A673 (cell line): Measurements from ENCODE around the gene SH3RF1. TPM values are rescaled to one million over a fixed set of nuclear protein-coding genes. Genes with fewer than 3 reads are reported as not detected.
"Not testable (repeated sequence)": the region's sequence is repeated elsewhere in the genome, so short reads cannot be mapped to it uniquely, and the experiment has no call there.

ENCODE experiments used
- BruUV-seq: library from RNA; stranded (reverse); fragments of 400-500 nt; replicated peaks from 2 replicates; lab custom pipeline; 2021; lab: Mats Ljungman, UMichigan
- CTCF ChIA-PET: fragments of 300-600 bp; sonication (Branson Sonifier 250); formaldehyde crosslinking; loops from one replicate; lab custom pipeline; 2022; ENCODE audit warnings: antibody characterized with exemption; lab: Charles Lee
- POLR2A ChIA-PET: fragments of 300-600 bp; sonication (Branson Sonifier 250); formaldehyde crosslinking; loops from one replicate; lab custom pipeline; 2022; ENCODE audit warnings: antibody characterized with exemption; ENCODE audit not compliant: low non-redundant PET; lab: Charles Lee
- DNase-seq: peaks from one replicate; pipeline ENCODE4 v3.0.0-alpha.2; 2015; ENCODE audit warnings: low spot score
- H3K27ac ChIP-seq: fragments of 200-600 bp; sonication (generic); 2 replicates; pipeline ENCODE4 v1.5.1; 2016; ENCODE audit warnings: mixed run types, low read depth, mild to moderate bottlenecking, mixed read lengths, antibody characterized with exemption, low read length; ENCODE audit not compliant: poor library complexity, severe bottlenecking
- H3K27me3 ChIP-seq: fragments of 200-600 bp; sonication (generic); replicated peaks from 2 replicates; pipeline ENCODE4 v1.6.1; 2017; ENCODE audit warnings: mixed run types, low read depth, mild to moderate bottlenecking, mixed read lengths, antibody characterized with exemption, low read length; ENCODE audit not compliant: insufficient read depth, poor library complexity
- H3K36me3 ChIP-seq: fragments of 200-600 bp; sonication (generic); 2 replicates; pipeline ENCODE4 v1.6.1; 2016; ENCODE audit warnings: mixed run types, mild to moderate bottlenecking, mixed read lengths, antibody characterized with exemption, low read length; ENCODE audit not compliant: insufficient read depth, poor library complexity, severe bottlenecking
- H3K4me1 ChIP-seq: fragments of 200-600 bp; sonication (generic); 2 replicates; pipeline ENCODE4 v1.6.1; 2017; ENCODE audit warnings: mixed run types, mild to moderate bottlenecking, mixed read lengths, antibody characterized with exemption, low read length; ENCODE audit not compliant: insufficient read depth, poor library complexity, severe bottlenecking
- H3K4me3 ChIP-seq: fragments of 200-600 bp; sonication (generic); 2 replicates; pipeline ENCODE4 v1.5.1; 2016; ENCODE audit warnings: low read depth, mixed run types, mild to moderate bottlenecking, mixed read lengths, low read length; ENCODE audit not compliant: poor library complexity, severe bottlenecking
- H3K9me3 ChIP-seq: fragments of 200-600 bp; sonication (generic); 2 replicates; pipeline ENCODE4 v1.6.1; 2016; ENCODE audit warnings: mixed run types, low read depth, mild to moderate bottlenecking, mixed read lengths, antibody characterized with exemption, low read length; ENCODE audit not compliant: poor library complexity, severe bottlenecking
- EZH2 ChIP-seq: fragments of 200-600 bp; sonication (generic); IDR thresholded peaks from 2 replicates; pipeline ENCODE4 v1.6.1; 2017; ENCODE audit warnings: borderline replicate concordance, low read depth, mild to moderate bottlenecking, mixed read lengths, antibody characterized with exemption, low read length; ENCODE audit not compliant: poor library complexity, severe bottlenecking
- intact Hi-C: fragments of 100-400 bp; cut with micrococcal nuclease; formaldehyde crosslinking; loops from one replicate; pipeline ENCODE4 v1.10.0; 2022; ENCODE audit not compliant: unreplicated experiment
- total RNA-seq: library from RNA; stranded (reverse); gene quantifications from 2 replicates; pipeline ENCODE4 v1.2.3, GENCODE V29; 2021
- TF ChIP-seq, protein P1 (sequence below): fragments of 300-800, 200-600 bp; sonication (generic); conservative IDR thresholded peaks from 2 replicates; pipeline ENCODE4 v1.5.1; 2017; ENCODE audit warnings: low read depth, mild to moderate bottlenecking, antibody characterized with exemption, low read length, moderate library complexity, mixed read lengths

SH3RF1 gene
- total RNA-seq, 1 experiment from 2014 or later, result 15.3 TPM

DNA sequence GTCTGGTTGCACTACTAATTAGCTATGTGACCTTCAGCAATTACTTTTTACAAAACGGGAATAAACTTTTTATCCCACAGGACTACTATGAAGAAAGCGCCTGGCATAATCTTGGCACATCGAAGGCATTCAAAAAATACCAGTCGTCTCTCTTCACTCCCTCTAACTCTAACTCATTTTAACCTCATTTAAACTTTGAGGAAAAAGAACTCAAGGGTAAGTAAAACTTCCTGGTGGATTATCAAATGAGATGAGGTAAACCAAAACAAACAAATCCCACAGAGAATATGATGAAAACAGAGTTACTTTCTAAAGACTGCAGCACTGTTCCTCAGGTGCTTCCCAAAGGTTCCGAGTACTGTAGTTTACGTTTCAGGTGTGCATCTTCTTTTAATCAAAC is 66.9 kb downstream of the SH3RF1 start:
- no peak for DNase-seq
- TF ChIP-seq, protein P1, sequence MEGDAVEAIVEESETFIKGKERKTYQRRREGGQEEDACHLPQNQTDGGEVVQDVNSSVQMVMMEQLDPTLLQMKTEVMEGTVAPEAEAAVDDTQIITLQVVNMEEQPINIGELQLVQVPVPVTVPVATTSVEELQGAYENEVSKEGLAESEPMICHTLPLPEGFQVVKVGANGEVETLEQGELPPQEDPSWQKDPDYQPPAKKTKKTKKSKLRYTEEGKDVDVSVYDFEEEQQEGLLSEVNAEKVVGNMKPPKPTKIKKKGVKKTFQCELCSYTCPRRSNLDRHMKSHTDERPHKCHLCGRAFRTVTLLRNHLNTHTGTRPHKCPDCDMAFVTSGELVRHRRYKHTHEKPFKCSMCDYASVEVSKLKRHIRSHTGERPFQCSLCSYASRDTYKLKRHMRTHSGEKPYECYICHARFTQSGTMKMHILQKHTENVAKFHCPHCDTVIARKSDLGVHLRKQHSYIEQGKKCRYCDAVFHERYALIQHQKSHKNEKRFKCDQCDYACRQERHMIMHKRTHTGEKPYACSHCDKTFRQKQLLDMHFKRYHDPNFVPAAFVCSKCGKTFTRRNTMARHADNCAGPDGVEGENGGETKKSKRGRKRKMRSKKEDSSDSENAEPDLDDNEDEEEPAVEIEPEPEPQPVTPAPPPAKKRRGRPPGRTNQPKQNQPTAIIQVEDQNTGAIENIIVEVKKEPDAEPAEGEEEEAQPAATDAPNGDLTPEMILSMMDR, result no peak
- TF ChIP-seq EZH2, result no peak
- Histone ChIP-seq H3K4me1 (peaks cover 41% of the 10 kb centered on the region), H3K27ac (no peak overlapping the region), H3K9me3 (no peaks in the 10 kb centered on the region), H3K27me3 (no peaks in the 10 kb centered on the region), H3K4me3 (no peak overlapping the region), H3K36me3 (no peaks in the 10 kb centered on the region)
- intact Hi-C loops, result no loop called here
- POLR2A ChIA-PET, result no interaction called here
- no TSS peak for BruUV-seq
- CTCF ChIA-PET, result no interaction called here

DNA sequence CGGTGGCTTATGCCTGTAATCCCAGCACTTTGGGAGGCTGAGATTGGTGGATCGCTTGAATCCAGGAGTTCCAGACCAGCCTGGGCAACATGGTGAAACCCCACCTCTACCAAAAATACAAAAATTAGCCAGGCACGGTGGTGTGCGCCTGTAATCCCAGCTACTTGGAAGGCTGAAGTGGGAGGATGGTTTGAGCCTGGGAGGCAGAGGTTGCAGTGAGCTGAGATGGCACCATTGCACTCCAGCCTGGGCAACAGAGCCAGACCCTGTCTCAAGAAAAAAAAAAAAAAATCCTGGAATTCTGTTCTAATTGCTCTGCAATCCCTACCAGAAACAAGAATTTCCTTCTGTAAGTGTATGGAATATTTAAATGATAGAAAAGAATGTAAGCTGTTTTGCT is 67.5 kb downstream of the SH3RF1 start:
- H3K27ac ChIP-seq, H3K4me3 ChIP-seq, H3K9me3 ChIP-seq, POLR2A ChIA-PET, H3K36me3 ChIP-seq, CTCF ChIA-PET, intact Hi-C loops, BruUV-seq, H3K27me3 ChIP-seq, DNase-seq: not testable (repeated sequence)
- peaks cover 46% of the 10 kb centered on the region for H3K4me1 ChIP-seq

DNA sequence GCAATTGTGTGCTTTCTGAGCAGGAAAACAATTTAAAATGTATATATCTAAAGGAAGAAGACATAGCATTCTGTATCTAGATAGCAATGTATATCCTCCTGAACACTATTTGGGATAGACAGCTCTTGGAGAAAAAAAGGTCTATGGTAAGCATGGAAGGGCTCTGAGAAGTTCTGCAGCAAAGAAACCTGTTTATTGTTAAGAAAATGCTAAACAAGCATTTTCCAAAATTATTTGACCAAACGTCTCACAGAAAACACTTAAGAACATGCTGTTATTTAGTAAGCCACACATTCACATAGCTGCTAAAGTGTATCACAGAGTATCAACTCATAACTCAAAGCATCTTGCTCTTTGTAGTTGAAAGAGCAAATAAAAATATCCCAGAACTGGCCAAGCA is 67.9 kb downstream of the SH3RF1 start:
- Histone ChIP-seq H3K27ac (no peak overlapping the region), H3K4me1 (peaks cover 46% of the 10 kb centered on the region), H3K9me3 (no peaks in the 10 kb centered on the region), H3K36me3 (no peaks in the 10 kb centered on the region), H3K27me3 (no peaks in the 10 kb centered on the region), H3K4me3 (no peak overlapping the region)
- intact Hi-C loops, result no loop called here
- DNase-seq, result no peak
- BruUV-seq, result no TSS peak
- POLR2A ChIA-PET, result no interaction called here
- no peak for TF ChIP-seq EZH2
- TF ChIP-seq, protein P1, result no peak
- CTCF ChIA-PET, result no interaction called here

DNA sequence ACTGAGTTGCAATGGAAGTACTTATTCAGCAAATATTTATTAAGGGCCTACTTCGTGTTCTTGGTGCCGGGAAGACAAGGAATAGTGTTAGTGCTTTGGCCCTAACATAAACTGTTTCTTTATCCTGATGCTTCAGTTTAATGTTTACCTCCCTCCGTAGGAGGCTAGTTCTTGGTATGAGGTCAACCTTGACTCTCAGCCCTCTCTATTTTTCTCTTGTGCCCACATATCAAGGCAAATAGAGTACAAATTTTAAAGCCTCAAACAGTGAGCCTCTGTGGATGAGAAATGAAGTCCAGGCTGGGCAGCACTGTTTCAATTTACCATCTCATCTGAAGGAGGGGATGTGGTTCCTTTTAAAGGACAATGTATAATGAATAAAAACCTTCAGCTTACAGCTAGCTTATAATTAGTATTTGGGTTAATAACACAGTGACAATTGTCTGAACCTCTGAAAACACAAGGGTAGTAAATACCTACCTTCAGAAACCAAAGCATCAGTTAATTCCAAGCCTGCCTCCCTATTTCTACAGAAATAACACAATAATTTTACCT is 68.5 kb downstream of the SH3RF1 start:
- BruUV-seq, result no TSS peak
- no peak for TF ChIP-seq EZH2
- TF ChIP-seq, protein P1, result no peak
- peaks cover 46% of the 10 kb centered on the region for H3K4me1 ChIP-seq
- no peaks in the 10 kb centered on the region for H3K36me3 ChIP-seq
- CTCF ChIA-PET, result no interaction called here
- H3K9me3 ChIP-seq, result no peaks in the 10 kb centered on the region
- H3K4me3 ChIP-seq, result no peak overlapping the region
- H3K27me3 ChIP-seq, result no peaks in the 10 kb centered on the region
- POLR2A ChIA-PET, result no interaction called here
- peak overlapping the region; percentile 76 for H3K27ac ChIP-seq
- no peak for DNase-seq
- intact Hi-C loops, result no loop called here
